NCI-H146 (cell line): ENCODE measurements around the gene MTMR3.
"Not testable (repeated sequence)": the region's sequence is repeated elsewhere in the genome, so short reads cannot be mapped to it uniquely, and the experiment has no call there.

Source experiments
- DNase-seq: peaks from one replicate; lab custom pipeline; 2025; lab: John Stamatoyannopoulos, UW

Gene MTMR3

GRCh38 chr22:29967461-29967860 lies 84.5 kb downstream of the MTMR3 start:
- DNase-seq: no peak

- DNase-seq: no peak
Measured at GRCh38 chr22:29971607-29972006, 88.6 kb downstream of the MTMR3 start.

GRCh38 chr22:29972121-29972520 lies 89.1 kb downstream of the MTMR3 start:
- no peak for DNase-seq

- no peak for DNase-seq
Measured at GRCh38 chr22:29973269-29973668, 90.3 kb downstream of the MTMR3 start.

- DNase-seq: not testable (repeated sequence)
Measured at GRCh38 chr22:29973680-29974079, 90.7 kb downstream of the MTMR3 start.

- DNase-seq: no peak
Measured at GRCh38 chr22:29975494-29975893, 92.5 kb downstream of the MTMR3 start.

- no peak for DNase-seq
Measured at GRCh38 chr22:29977107-29977506, 94.1 kb downstream of the MTMR3 start.

- no peak for DNase-seq
Measured at GRCh38 chr22:29979777-29980321, 96.9 kb downstream of the MTMR3 start.

- no peak for DNase-seq
Measured at GRCh38 chr22:29983296-29983917, 100.4 kb downstream of the MTMR3 start.

- DNase-seq: no peak
Measured at GRCh38 chr22:29985912-29986311, 102.9 kb downstream of the MTMR3 start.

- DNase-seq: no peak
Measured at GRCh38 chr22:29987137-29987536, 104.2 kb downstream of the MTMR3 start.

GRCh38 chr22:29988719-29989118 lies 105.7 kb downstream of the MTMR3 start:
- DNase-seq: no peak

- no peak for DNase-seq
Measured at GRCh38 chr22:29989446-29989845, 106.5 kb downstream of the MTMR3 start.

- DNase-seq: no peak
Measured at GRCh38 chr22:29992341-29993275, 109.6 kb downstream of the MTMR3 start.

- DNase-seq: no peak
Measured at GRCh38 chr22:29994027-29994715, 111.2 kb downstream of the MTMR3 start.

GRCh38 chr22:29994943-29995342 lies 112.0 kb downstream of the MTMR3 start:
- DNase-seq: no peak

- no peak for DNase-seq
Measured at GRCh38 chr22:29997107-29997506, 114.1 kb downstream of the MTMR3 start.

- no peak for DNase-seq
Measured at GRCh38 chr22:29997516-29997915, 114.5 kb downstream of the MTMR3 start.

- no peak for DNase-seq
Measured at GRCh38 chr22:29998627-29999384, 115.8 kb downstream of the MTMR3 start.

GRCh38 chr22:30000566-30000965 lies 117.6 kb downstream of the MTMR3 start:
- DNase-seq: no peak

- DNase-seq: no peak
Measured at GRCh38 chr22:30001459-30001858, 118.5 kb downstream of the MTMR3 start.
